H9 (cell line): ENCODE measurements around the gene ZNF638. TPM values are rescaled to one million over a fixed set of nuclear protein-coding genes. Genes with fewer than 3 reads are reported as not detected.

ENCODE experiments used
- DNase-seq: peaks from one replicate; pipeline ENCODE4 v3.0.0-alpha.2; 2017
- H2AFZ ChIP-seq: one replicate; pipeline ENCODE4 v1.6.1; 2013; ENCODE audit warnings: mild to moderate bottlenecking, low read length, control low read depth, moderate library complexity
- H2AK5ac ChIP-seq: 2 replicates; pipeline ENCODE4 v1.6.1; 2013; ENCODE audit warnings: low read length, control low read depth, mixed read lengths; ENCODE audit not compliant: insufficient read length
- H2BK120ac ChIP-seq: one replicate; pipeline ENCODE4 v1.6.1; 2013; ENCODE audit warnings: low read depth, mild to moderate bottlenecking, low read length, control low read depth, inconsistent platforms; ENCODE audit not compliant: poor library complexity, severe bottlenecking
- H2BK12ac ChIP-seq: 2 replicates; pipeline ENCODE4 v1.6.1; 2013; ENCODE audit warnings: low read length, control low read depth, mixed read lengths, low read depth; ENCODE audit not compliant: insufficient read length
- H2BK15ac ChIP-seq: 2 replicates; pipeline ENCODE4 v1.6.1; 2013; ENCODE audit warnings: low read depth, low read length, control low read depth
- H2BK20ac ChIP-seq: one replicate; pipeline ENCODE4 v1.6.1; 2013; ENCODE audit warnings: low read depth, mild to moderate bottlenecking, low read length, control low read depth, inconsistent platforms; ENCODE audit not compliant: poor library complexity, severe bottlenecking
- H2BK5ac ChIP-seq: 2 replicates; pipeline ENCODE4 v1.6.1; 2013; ENCODE audit warnings: low read length, control low read depth, mixed read lengths; ENCODE audit not compliant: insufficient read length
- H3K14ac ChIP-seq: 2 replicates; pipeline ENCODE4 v1.6.1; 2013; ENCODE audit warnings: low read length, control low read depth; ENCODE audit not compliant: insufficient read depth
- H3K18ac ChIP-seq: 2 replicates; pipeline ENCODE4 v1.6.1; 2013; ENCODE audit warnings: low read depth, mild to moderate bottlenecking, mixed read lengths, low read length, control low read depth; ENCODE audit not compliant: insufficient read length
- H3K23ac ChIP-seq: 2 replicates; pipeline ENCODE4 v1.6.1; 2013; ENCODE audit warnings: low read length, control low read depth, mixed read lengths, low read depth; ENCODE audit not compliant: insufficient read length
- H3K23me2 ChIP-seq: 2 replicates; pipeline ENCODE4 v1.6.1; 2013; ENCODE audit warnings: low read depth, mild to moderate bottlenecking, mixed read lengths, low read length, control low read depth; ENCODE audit not compliant: insufficient read length, poor library complexity, severe bottlenecking
- H3K27ac ChIP-seq: 2 replicates; pipeline ENCODE4 v1.5.1; 2013; ENCODE audit warnings: low read length, control low read depth, mixed read lengths, low read depth; ENCODE audit not compliant: insufficient read length
- H3K27me3 ChIP-seq: 2 replicates; pipeline ENCODE4 v1.6.1; 2013; ENCODE audit warnings: low read length, control low read depth, inconsistent platforms; ENCODE audit not compliant: insufficient read depth
- H3K4ac ChIP-seq: 2 replicates; pipeline ENCODE4 v1.6.1; 2013; ENCODE audit warnings: low read depth, mild to moderate bottlenecking, control low read depth, inconsistent platforms, low read length, moderate library complexity
- H3K4me1 ChIP-seq: 2 replicates; pipeline ENCODE4 v1.6.1; 2013; ENCODE audit warnings: low read length, control low read depth, inconsistent platforms; ENCODE audit not compliant: insufficient read depth
- H3K4me2 ChIP-seq: 2 replicates; pipeline ENCODE4 v1.6.1; 2013; ENCODE audit warnings: low read length, control low read depth, mixed read lengths; ENCODE audit not compliant: insufficient read length, insufficient read depth
- H3K56ac ChIP-seq: 2 replicates; pipeline ENCODE4 v1.6.1; 2013; ENCODE audit warnings: low read depth, mild to moderate bottlenecking, mixed read lengths, low read length, control low read depth; ENCODE audit not compliant: insufficient read length
- H3K79me1 ChIP-seq: 2 replicates; pipeline ENCODE4 v1.6.1; 2013; ENCODE audit warnings: low read depth, mild to moderate bottlenecking, moderate library complexity, low read length, control low read depth, inconsistent platforms; ENCODE audit not compliant: insufficient read depth, poor library complexity, severe bottlenecking
- H3K79me2 ChIP-seq: 2 replicates; pipeline ENCODE4 v1.6.1; 2013; ENCODE audit warnings: low read length, control low read depth, inconsistent platforms; ENCODE audit not compliant: insufficient read depth
- H3K9ac ChIP-seq: 2 replicates; pipeline ENCODE4 v1.6.1; 2013; ENCODE audit warnings: low read length, control low read depth, mixed read lengths; ENCODE audit not compliant: insufficient read length; ENCODE audit errors: extremely low read depth
- H3K9me3 ChIP-seq: one replicate; pipeline ENCODE4 v1.6.1; 2013; ENCODE audit warnings: low read depth, low read length, inconsistent platforms; ENCODE audit not compliant: control insufficient read depth
- H3T11ph ChIP-seq: one replicate; pipeline ENCODE4 v1.6.1; 2013; ENCODE audit warnings: mild to moderate bottlenecking, low read length, control low read depth, inconsistent platforms
- H4K20me1 ChIP-seq: one replicate; pipeline ENCODE4 v1.6.1; 2013; ENCODE audit not compliant: control insufficient read depth, insufficient read length, insufficient read depth
- H4K5ac ChIP-seq: 2 replicates; pipeline ENCODE4 v1.6.1; 2013; ENCODE audit warnings: low read depth, mild to moderate bottlenecking, mixed read lengths, low read length, control low read depth; ENCODE audit not compliant: insufficient read length
- H4K8ac ChIP-seq: replicated peaks from 2 replicates; pipeline ENCODE4 v1.6.1; 2013; ENCODE audit warnings: low read length, control low read depth, mixed read lengths, low read depth; ENCODE audit not compliant: insufficient read length
- H4K91ac ChIP-seq: 2 replicates; pipeline ENCODE4 v1.6.1; 2013; ENCODE audit warnings: low read depth, mild to moderate bottlenecking, moderate library complexity, mixed read lengths, low read length, control low read depth; ENCODE audit not compliant: insufficient read length
- H3K27ac Mint-ChIP-seq, 3 experiments: 2 replicates in 2 of 3; 3 replicates in 1 of 3; pipeline ENCODE4 v1.8.0; 2020 to 2021; ENCODE audit warnings: mixed read lengths in 3 of 3, mild to moderate bottlenecking in 1 of 3, moderate library complexity in 1 of 3
- H3K27me3 Mint-ChIP-seq: 2 replicates; pipeline ENCODE4 v1.8.0; 2021; ENCODE audit warnings: low read depth, mild to moderate bottlenecking, moderate library complexity, mixed read lengths
- H3K36me3 Mint-ChIP-seq, 3 experiments: 2 replicates in 2 of 3; 3 replicates in 1 of 3; pipeline ENCODE4 v1.8.0; 2020 to 2021; ENCODE audit warnings: low read depth in 3 of 3, mixed read lengths in 3 of 3; ENCODE audit not compliant: insufficient read depth in 1 of 3
- H3K4me1 Mint-ChIP-seq, 2 experiments: 2 replicates each; pipeline ENCODE4 v1.8.0; 2020; ENCODE audit warnings: mixed read lengths in 2 of 2
- H3K4me3 Mint-ChIP-seq, 2 experiments: 2 replicates in 1 of 2; 3 replicates in 1 of 2; pipeline ENCODE4 v1.8.0; 2020 to 2021; ENCODE audit warnings: mild to moderate bottlenecking in 2 of 2, mixed read lengths in 2 of 2, moderate library complexity in 1 of 2
- H3K9me3 Mint-ChIP-seq, 2 experiments: 2 replicates in 1 of 2; 3 replicates in 1 of 2; pipeline ENCODE4 v1.8.0; 2020; ENCODE audit warnings: mild to moderate bottlenecking in 2 of 2, mixed read lengths in 2 of 2, moderate library complexity in 1 of 2
- WGBS: extraction: QIAGEN DNeasy Blood & Tissue Kit; methylation state at CpG from one replicate; pipeline ENCODE4 v1.1.7; 2013; ENCODE audit warnings: missing lambda C conversion rate, low lambda C conversion rate, mixed read lengths; ENCODE audit not compliant: insufficient read length; ENCODE audit errors: extremely low coverage; 5-methylcytosine and 5-hydroxymethylcytosine counted together
- total RNA-seq: library from RNA; stranded (reverse); gene quantifications from 2 replicates; pipeline ENCODE4 v1.2.1, GENCODE V29; 2021
- TF ChIP-seq, protein P1 (sequence below): fragments of 200-600 bp; sonication (generic); conservative IDR thresholded peaks from 3 replicates; pipeline ENCODE4 v1.8.0; 2021; ENCODE audit warnings: antibody characterized with exemption, mild to moderate bottlenecking

ZNF638 gene
- total RNA-seq, 1 experiment from 2014 or later, result 146 TPM

GRCh38 chr2:71341645-71342044 is 10.1 kb downstream of the ZNF638 start:
- peaks cover 38% of the 10 kb centered on the region; the same call in 1 of the 2 replicates for H3K79me2 ChIP-seq
- no peaks in the 10 kb centered on the region for H4K20me1 ChIP-seq
- no peak overlapping the region for H3K4ac ChIP-seq
- no peaks in the 10 kb centered on the region for H3K4me1 ChIP-seq
- no peak overlapping the region for H2AK5ac ChIP-seq
- no peak overlapping the region for H2BK120ac ChIP-seq
- no peak overlapping the region for H3K4me2 ChIP-seq
- Mint-ChIP-seq H3K4me3 (no peak overlapping the region), H3K9me3 (no peaks in the 10 kb centered on the region), H3K27me3 (no peaks in the 10 kb centered on the region), H3K4me1 (peaks cover 30 to 38% of the 10 kb centered on the region in 2 experiments), H3K36me3 (peaks cover 0 to 5% (median 0%) of the 10 kb centered on the region in 3 experiments; a peak in 1 of 7 replicates), H3K27ac (no peak overlapping the region)
- no peak overlapping the region for H2AFZ ChIP-seq
- H3K27ac ChIP-seq, result no peak overlapping the region
- no peak overlapping the region for H3K9ac ChIP-seq
- H4K8ac ChIP-seq, result no peak overlapping the region
- TF ChIP-seq, protein P1, sequence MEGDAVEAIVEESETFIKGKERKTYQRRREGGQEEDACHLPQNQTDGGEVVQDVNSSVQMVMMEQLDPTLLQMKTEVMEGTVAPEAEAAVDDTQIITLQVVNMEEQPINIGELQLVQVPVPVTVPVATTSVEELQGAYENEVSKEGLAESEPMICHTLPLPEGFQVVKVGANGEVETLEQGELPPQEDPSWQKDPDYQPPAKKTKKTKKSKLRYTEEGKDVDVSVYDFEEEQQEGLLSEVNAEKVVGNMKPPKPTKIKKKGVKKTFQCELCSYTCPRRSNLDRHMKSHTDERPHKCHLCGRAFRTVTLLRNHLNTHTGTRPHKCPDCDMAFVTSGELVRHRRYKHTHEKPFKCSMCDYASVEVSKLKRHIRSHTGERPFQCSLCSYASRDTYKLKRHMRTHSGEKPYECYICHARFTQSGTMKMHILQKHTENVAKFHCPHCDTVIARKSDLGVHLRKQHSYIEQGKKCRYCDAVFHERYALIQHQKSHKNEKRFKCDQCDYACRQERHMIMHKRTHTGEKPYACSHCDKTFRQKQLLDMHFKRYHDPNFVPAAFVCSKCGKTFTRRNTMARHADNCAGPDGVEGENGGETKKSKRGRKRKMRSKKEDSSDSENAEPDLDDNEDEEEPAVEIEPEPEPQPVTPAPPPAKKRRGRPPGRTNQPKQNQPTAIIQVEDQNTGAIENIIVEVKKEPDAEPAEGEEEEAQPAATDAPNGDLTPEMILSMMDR, result no peak
- H2BK15ac ChIP-seq, result no peak overlapping the region
- H2BK5ac ChIP-seq, result no peak overlapping the region
- no peak overlapping the region for H3K56ac ChIP-seq
- H3T11ph ChIP-seq, result no peak overlapping the region
- H3K27me3 ChIP-seq, result no peaks in the 10 kb centered on the region
- no peak overlapping the region for H3K14ac ChIP-seq
- WGBS, result no CpG with 5 or more reads among the region's 4 CpGs
- no peak overlapping the region for H3K18ac ChIP-seq
- H3K23ac ChIP-seq, result no peak overlapping the region
- no peak overlapping the region for H4K5ac ChIP-seq
- peaks cover 11% of the 10 kb centered on the region for H3K79me1 ChIP-seq
- H4K91ac ChIP-seq, result no peak overlapping the region
- no peaks in the 10 kb centered on the region for H3K23me2 ChIP-seq
- H2BK20ac ChIP-seq, result no peak overlapping the region
- DNase-seq, result no peak
- no peaks in the 10 kb centered on the region for H3K9me3 ChIP-seq
- H2BK12ac ChIP-seq, result no peak overlapping the region
